ENCODE results near the gene ABLIM3. TPM values are rescaled to one million over a fixed set of nuclear protein-coding genes. Genes with fewer than 3 reads are reported as not detected.
A peak's percentile ranks its signal among the peaks of the same experiment; 100 is the strongest.

ABLIM3 gene
- total and polyA plus RNA-seq, 9 of the 15 experiments (the other 6 are each of a cell fraction or from before 2014, with no cell fraction given) = 0.03 to 0.38 (median 0.11) TPM

DNA sequence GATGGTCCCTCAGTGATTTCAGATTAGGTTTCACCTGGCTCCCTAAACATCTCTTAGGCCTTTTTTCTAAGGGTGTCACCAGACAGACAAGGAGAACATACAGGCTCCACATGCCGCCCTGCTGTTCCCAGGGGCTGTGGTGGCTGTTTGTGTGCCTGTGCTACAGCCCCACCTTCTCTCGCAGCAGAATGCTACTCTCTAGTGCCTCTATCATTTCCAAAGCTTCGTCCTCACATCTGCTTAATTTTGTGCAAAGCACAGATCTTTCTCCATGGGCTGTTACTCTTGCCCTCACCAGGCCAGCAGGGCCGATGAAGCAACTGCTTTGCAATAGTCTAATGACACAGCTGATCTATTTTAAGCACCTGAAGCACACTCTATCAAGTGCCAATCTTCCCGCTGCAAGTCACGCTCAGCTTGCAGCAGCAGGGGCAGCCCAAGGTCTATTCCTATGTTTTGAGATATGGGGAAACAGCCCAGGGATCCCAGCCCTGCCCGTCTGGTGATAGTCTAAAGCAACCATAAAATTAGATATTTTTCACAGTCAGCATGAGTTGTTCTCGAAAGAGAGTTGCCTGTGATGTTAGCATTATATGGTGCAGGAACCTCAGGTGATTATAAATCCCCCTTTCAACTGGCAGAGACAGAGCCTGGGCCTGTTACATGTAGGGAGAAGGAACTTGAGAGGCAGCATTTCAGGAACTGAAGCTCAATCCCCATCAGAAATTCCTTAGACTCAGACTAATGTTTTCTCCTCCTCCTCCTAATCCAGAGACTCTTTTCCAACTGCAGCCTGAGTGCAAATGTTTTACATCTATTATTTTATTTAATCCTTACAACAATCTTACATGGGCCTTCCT lies 12.7 kb downstream of the ABLIM3 start (continued):
- TF ChIP-seq, protein P1, sequence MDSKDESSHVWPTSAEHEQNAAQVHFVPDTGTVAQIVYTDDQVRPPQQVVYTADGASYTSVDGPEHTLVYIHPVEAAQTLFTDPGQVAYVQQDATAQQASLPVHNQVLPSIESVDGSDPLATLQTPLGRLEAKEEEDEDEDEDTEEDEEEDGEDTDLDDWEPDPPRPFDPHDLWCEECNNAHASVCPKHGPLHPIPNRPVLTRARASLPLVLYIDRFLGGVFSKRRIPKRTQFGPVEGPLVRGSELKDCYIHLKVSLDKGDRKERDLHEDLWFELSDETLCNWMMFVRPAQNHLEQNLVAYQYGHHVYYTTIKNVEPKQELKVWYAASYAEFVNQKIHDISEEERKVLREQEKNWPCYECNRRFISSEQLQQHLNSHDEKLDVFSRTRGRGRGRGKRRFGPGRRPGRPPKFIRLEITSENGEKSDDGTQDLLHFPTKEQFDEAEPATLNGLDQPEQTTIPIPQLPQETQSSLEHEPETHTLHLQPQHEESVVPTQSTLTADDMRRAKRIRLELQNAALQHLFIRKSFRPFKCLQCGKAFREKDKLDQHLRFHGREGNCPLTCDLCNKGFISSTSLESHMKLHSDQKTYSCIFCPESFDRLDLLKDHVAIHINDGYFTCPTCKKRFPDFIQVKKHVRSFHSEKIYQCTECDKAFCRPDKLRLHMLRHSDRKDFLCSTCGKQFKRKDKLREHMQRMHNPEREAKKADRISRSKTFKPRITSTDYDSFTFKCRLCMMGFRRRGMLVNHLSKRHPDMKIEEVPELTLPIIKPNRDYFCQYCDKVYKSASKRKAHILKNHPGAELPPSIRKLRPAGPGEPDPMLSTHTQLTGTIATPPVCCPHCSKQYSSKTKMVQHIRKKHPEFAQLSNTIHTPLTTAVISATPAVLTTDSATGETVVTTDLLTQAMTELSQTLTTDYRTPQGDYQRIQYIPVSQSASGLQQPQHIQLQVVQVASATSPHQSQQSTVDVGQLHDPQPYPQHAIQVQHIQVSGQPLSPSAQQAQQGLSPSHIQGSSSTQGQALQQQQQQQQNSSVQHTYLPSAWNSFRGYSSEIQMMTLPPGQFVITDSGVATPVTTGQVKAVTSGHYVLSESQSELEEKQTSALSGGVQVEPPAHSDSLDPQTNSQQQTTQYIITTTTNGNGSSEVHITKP (IDR thresholded peaks at IDR 0.05; ENCODE audit: partially characterized antibody) = no peak
- TF ChIP-seq ZNF175 (CRISPR knock-in tag; IDR thresholded peaks at IDR 0.05; ENCODE audit: low read depth) (peak; percentile 96), GABPB2 (CRISPR knock-in tag; conservative IDR thresholded peaks at IDR 0.05) (no peak), SIN3A (IDR thresholded peaks at IDR 0.05; ENCODE audit: borderline replicate concordance in 2 of 2, control insufficient read depth in 1 of 2, low read depth in 2 of 2, low read length in 2 of 2) (no peak), DPF2 (IDR thresholded peaks at IDR 0.05) (peak; percentile 39; the same call in 1 of the 2 replicates), ZZZ3 (IDR thresholded peaks at IDR 0.05) (no peak), KAT2B (IDR thresholded peaks at IDR 0.05; ENCODE audit: low read depth, low read length) (no peak), ZNF197 (CRISPR knock-in tag; IDR thresholded peaks at IDR 0.05; ENCODE audit: low read depth) (peak; percentile 74; the same call in 1 of the 2 replicates), SMARCA4 (IDR thresholded peaks at IDR 0.05) (peak; percentile 75; the same call in 1 of the 2 replicates), ZNF24 (IDR thresholded peaks at IDR 0.05) (no peak)
- TF ChIP-seq, protein P2, sequence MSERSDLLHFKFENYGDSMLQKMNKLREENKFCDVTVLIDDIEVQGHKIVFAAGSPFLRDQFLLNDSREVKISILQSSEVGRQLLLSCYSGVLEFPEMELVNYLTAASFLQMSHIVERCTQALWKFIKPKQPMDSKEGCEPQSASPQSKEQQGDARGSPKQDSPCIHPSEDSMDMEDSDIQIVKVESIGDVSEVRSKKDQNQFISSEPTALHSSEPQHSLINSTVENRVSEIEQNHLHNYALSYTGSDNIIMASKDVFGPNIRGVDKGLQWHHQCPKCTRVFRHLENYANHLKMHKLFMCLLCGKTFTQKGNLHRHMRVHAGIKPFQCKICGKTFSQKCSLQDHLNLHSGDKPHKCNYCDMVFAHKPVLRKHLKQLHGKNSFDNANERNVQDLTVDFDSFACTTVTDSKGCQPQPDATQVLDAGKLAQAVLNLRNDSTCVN (CRISPR knock-in tag; IDR thresholded peaks at IDR 0.05) = no peak
- TF ChIP-seq, protein P3, sequence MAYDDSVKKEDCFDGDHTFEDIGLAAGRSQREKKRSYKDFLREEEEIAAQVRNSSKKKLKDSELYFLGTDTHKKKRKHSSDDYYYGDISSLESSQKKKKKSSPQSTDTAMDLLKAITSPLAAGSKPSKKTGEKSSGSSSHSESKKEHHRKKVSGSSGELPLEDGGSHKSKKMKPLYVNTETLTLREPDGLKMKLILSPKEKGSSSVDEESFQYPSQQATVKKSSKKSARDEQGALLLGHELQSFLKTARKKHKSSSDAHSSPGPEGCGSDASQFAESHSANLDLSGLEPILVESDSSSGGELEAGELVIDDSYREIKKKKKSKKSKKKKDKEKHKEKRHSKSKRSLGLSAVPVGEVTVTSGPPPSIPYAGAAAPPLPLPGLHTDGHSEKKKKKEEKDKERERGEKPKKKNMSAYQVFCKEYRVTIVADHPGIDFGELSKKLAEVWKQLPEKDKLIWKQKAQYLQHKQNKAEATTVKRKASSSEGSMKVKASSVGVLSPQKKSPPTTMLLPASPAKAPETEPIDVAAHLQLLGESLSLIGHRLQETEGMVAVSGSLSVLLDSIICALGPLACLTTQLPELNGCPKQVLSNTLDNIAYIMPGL (CRISPR knock-in tag; IDR thresholded peaks at IDR 0.05) = no peak
- TF ChIP-seq, protein P4, sequence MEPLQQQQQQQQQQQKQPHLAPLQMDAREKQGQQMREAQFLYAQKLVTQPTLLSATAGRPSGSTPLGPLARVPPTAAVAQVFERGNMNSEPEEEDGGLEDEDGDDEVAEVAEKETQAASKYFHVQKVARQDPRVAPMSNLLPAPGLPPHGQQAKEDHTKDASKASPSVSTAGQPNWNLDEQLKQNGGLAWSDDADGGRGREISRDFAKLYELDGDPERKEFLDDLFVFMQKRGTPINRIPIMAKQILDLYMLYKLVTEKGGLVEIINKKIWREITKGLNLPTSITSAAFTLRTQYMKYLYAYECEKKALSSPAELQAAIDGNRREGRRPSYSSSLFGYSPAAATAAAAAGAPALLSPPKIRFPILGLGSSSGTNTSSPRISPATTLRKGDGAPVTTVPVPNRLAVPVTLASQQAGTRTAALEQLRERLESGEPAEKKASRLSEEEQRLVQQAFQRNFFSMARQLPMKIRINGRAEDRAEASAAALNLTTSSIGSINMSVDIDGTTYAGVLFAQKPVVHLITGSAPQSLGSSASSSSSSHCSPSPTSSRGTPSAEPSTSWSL (CRISPR knock-in tag; IDR thresholded peaks at IDR 0.05; ENCODE audit: borderline replicate concordance) = no peak
- TF ChIP-seq, protein P5, sequence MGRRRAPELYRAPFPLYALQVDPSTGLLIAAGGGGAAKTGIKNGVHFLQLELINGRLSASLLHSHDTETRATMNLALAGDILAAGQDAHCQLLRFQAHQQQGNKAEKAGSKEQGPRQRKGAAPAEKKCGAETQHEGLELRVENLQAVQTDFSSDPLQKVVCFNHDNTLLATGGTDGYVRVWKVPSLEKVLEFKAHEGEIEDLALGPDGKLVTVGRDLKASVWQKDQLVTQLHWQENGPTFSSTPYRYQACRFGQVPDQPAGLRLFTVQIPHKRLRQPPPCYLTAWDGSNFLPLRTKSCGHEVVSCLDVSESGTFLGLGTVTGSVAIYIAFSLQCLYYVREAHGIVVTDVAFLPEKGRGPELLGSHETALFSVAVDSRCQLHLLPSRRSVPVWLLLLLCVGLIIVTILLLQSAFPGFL (CRISPR knock-in tag; IDR thresholded peaks at IDR 0.05) = no peak
- TF ChIP-seq, protein P6, sequence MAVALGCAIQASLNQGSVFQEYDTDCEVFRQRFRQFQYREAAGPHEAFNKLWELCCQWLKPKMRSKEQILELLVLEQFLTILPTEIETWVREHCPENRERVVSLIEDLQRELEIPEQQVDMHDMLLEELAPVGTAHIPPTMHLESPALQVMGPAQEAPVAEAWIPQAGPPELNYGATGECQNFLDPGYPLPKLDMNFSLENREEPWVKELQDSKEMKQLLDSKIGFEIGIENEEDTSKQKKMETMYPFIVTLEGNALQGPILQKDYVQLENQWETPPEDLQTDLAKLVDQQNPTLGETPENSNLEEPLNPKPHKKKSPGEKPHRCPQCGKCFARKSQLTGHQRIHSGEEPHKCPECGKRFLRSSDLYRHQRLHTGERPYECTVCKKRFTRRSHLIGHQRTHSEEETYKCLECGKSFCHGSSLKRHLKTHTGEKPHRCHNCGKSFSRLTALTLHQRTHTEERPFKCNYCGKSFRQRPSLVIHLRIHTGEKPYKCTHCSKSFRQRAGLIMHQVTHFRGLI (CRISPR knock-in tag; IDR thresholded peaks at IDR 0.05) = no peak

All from K562 (cell line).